CD4-positive, alpha-beta T cell treated with Interleukin-6 at 100 ng/mL for 8 hours (primary cell): Measurements from ENCODE around the gene CCL5.

Experiments used
- DNase-seq: peaks from one replicate; pipeline ENCODE4 v3.0.0-alpha.2; 2020; ENCODE audit warnings: mixed read lengths, low spot score

CCL5 gene

DNA sequence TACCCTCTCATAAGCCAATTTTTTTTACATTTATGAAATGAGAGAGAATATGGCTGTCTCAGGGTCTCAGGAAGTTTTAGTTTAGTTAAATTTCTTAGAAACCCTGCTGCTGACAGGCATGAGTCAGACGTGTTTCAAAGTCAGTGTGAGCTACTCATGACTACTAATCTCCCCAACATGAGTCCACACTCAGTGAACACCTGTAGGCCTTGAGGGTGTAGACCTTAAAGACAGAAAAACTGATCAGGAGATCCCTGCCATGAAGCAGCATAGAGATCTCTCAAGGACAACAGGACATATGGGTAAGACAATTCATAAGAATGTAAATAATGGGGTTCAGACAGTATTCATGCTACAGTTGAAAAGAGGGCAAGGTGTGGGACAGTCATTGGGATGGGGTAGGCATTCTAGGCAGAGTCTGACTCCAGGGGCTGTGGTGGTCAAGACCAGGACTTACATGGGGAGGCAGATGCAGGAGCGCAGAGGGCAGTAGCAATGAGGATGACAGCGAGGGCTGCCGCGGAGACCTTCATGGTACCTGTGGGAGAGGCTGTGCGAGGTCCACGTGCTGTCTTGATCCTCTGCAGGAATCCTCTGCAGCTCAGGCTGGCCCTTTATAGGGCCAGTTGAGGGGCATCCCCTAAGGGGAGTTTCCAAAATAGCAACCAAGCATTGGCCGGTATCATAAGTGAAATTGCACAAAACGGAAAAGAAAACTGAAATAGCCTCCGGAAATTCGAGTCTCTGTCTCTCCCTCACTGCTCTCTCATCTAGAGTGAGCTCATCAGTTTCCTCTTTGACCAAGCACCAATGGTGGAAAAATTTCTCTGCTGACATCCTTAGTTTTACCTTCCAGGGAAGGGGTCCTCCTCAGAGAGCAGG is at the start of gene CCL5:
CCL5 (minus strand) TSS at position 588 of the 882 bp plus-strand sequence.
- peak; percentile 55 for DNase-seq

GRCh38 chr17:35927714-35928113 is 47.6 kb upstream of the CCL5 start:
- DNase-seq = no peak

DNA sequence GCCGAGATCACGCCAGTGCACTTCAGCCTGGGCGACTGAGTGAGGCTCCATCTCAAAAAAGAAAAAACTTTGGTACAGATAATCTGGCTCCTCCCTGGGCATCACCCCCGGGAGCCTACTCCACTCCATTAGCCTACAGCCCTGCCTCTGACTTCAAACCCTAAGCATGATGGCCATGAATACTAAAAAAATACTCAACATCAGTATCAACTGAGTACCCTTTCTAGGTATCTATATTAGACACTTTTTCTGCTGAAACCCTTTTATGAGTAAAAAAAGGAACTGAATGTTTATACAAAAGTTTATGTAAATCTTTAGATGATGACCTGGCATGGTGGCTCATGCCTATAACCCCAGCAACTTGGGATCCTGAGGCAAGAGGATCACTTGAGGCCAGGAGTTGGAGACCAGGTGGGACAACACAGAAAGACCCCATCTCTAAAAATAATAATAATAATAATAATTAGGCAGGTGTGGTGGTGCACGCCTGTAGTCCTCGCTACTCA is 43.5 kb upstream of the CCL5 start:
- DNase-seq = no peak

DNA sequence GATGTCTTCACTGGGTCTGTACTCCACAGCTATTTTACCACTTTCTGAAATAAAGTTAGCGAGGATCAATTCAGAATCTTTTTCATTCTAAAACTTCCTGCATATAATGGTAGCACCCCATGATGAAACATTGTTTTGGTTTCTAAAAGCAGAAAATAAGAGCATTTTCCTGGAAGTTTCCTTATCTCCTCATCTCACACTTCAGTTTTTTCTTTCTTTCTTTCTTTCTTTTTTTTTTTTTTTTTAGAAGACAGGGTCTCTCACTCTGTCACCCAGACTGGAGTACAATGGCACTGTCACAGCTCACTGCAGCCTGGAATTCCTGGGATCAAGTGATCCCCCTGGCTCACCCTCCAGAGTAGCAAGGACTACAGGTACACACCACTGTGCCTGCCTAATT is 40.1 kb upstream of the CCL5 start:
- no peak for DNase-seq

GRCh38 chr17:35918665-35919064 is 38.5 kb upstream of the CCL5 start:
- no peak for DNase-seq

DNA sequence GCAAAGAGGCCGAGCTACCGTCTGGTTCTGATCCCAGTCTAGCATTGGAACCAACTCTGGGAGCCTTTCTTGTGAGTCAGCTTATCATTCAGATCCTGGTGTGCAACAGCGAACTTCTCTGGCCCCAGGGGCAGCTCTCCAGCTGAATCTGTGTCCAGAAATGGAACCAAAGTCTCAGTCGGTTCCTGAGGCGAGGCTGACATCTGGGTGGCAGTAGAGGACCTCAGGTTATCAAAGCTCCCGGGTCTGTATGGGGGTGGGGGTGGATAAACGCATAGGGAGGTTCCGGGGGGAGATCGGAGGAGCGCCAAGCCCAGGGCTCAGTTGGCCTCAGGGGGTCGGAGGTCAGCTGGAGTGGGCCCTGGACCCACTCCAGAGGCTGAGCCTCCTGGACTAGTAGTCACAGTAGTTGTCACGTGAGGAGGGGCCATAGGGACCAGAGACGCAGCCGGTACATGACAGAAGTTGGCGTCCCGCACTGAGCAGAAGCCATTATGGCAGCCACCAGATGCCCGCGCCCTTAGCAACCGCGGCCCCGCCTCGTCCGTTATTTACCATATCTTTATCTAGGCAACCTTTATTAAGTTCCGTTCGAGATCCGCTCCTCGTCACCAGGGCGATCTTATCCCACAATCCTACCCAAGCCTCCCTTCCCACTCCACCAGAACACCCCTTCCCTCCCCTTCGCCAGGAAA is 37.5 kb upstream of the CCL5 start:
- no peak for DNase-seq

DNA sequence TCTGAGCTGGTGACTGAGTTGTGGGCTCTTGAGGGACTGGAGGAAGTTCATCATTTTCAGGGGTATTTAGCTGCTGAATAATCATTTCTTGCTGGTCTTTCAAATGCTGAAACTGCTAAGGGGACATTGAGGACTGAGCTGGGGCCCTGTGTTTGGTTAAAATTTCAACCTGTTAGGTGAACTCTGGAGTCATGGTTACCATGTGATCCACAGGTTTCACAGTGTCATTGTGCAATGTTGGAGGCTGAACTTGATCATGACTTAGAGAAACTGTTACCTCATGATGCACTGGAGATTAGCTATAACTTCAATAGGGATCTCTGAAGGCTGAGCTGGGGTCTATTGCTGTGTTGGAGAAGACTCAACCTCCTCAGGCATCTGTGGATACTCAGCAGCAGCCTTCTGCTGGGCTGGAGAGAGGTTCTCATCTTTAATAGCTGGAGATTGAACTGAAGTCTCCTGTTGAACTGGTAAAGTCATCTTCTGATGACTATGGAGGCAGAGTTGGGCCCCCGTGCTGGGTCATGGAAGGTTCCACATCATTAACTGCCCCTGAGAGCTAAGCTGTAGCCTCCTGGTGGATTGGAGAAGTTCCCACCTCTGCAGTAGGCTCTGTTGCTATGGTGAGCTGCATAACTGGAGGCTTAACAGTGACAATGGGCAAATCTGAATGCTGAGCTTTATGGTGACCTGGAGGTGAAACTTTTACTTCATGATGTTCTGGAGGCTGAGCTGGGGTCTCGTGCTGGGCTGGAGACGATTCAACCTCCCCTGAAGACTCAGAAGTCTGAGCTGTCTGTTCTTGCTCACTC is 35.2 kb upstream of the CCL5 start:
- no peak for DNase-seq

DNA sequence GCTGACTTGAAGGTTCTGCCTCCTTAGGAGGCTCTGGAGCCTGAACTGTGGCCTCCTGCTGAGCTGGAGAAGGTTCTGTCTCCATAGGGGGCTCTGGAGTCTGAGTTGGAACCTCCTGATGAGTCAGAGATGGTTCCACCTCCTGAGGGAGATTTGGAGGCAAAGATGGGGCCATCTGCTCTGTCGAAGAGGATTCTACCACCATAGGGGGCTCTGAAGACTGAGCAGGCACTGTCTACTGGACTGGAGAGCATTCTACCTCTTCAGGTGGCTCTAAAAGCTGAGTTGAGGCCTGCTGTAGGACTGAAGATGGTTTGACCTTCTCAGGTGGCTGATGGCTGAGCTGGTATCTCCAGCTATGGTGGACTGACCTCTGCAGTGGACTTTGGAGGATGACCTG is 34.2 kb upstream of the CCL5 start:
- no peak for DNase-seq

GRCh38 chr17:35913609-35914008 is 33.4 kb upstream of the CCL5 start:
- no peak for DNase-seq

GRCh38 chr17:35912942-35913341 is 32.8 kb upstream of the CCL5 start:
- no peak for DNase-seq

DNA sequence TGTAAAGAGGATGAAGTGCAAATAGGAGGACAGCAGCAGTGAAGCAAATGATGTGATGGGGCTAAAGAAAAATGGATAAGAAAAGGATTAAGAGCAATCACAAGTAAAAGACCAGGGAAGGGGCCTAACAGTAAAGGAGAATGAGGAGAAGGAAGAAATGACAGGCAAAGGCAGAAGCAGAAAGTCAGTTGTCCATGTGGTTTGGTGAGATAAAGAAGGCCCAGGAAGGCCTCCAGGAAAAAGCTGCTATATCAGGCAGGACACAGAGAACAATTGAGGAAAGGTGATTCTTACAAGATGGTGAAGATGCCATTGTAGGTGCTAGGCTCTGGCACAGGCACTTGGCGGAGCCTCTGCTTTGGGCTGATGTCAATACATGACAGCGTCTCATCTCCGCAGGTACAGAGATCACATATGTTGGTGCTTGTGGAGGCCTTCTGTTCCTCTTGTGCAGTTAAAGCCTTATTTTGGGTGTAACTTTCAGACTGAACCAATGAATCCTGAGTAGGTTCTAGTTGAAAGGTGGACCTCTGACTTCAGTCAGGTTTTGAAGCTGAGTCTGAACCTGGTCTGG is 32.3 kb upstream of the CCL5 start:
- no peak for DNase-seq

GRCh38 chr17:35909408-35909807 is 29.2 kb upstream of the CCL5 start:
- no peak for DNase-seq

- no peak for DNase-seq
Observed at GRCh38 chr17:35907691-35908090, 27.5 kb upstream of the CCL5 start.

DNA sequence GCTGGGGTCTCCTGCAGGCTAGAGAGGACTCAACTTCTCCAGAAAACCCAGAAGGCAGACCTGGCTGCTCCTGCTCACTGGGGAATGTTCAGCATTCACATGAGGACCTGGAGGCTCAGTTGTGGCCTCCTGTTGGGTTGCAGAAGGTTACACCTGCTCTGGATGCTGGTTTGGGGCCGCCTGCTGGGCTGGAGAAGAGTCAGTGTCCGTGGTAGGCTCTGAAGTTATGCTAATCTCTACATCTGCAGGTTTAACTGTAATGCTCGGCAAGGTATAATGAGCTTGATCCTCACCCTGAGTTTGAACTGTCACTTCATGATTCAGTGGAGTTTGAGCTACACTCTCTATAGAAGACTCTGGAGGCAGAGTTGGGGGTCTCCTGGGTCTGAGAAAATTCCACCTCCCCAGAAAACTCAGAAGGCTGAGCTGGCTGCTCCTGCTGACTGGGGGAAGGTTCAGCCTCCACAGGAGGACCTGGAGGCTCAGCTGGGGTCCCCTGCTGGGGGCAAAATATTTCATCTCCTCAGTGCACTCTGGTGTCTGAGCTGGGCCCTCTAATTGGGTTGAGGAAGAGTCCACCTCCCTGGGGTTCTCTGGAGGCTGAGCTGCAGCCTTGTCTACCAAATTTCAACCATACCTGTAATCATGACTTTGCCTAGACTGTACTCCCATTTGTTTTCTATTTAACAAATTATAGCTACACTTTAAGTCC is 26.9 kb upstream of the CCL5 start:
- DNase-seq = no peak

- no peak for DNase-seq
Observed at GRCh38 chr17:35906191-35906925, 26.2 kb upstream of the CCL5 start.

DNA sequence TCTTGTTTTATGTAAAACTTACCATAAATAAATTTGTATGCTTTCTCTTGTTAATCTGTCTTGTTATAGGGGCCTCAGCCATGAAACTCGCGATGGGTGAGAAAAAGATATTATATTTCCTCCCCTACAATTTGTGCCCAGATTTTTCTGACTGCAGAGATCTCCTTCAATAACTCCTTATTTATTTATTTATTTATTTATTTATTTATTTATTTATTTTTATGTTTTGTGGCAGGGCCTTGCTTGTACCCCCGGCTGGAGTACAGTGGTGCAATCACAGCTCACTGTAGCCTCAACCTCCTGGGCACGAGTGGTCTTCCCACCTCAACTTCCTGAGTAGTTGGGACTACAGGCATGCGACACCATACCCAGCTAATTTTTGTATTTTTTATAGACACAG is 23.3 kb upstream of the CCL5 start:
- DNase-seq = no peak

GRCh38 chr17:35901631-35902175 is 21.5 kb upstream of the CCL5 start:
- DNase-seq = no peak

- DNase-seq = peak; percentile 34
Observed at GRCh38 chr17:35900708-35901480, 20.7 kb upstream of the CCL5 start.

DNA sequence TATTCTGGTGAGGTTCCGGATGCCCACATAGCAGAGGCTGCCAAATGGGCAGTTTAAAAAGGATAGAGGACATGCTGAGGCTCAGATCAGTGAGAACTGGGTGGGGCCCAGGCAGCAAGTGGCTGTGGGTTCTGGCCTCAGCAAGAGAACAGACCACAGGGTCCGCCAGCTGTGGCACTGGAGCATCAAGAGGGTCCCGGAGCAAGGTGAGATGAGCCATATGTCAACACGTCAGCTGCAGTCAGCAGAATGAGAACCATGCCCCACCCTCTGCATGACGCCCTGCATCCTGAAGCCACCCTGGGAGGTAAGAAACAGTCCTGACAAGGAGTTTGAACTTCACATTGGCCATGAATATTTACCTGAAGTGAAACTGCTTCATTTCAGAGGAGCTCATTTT is 20.1 kb upstream of the CCL5 start:
- no peak for DNase-seq
